SH-SY5Y (cell line): ENCODE data around the gene SIRPA.

ENCODE experiments used
- GATA2 ChIP-seq: IDR thresholded peaks from 2 replicates; pipeline ENCODE4 v1.6.1; 2011; ENCODE audit warnings: mild to moderate bottlenecking, low read depth, low read length
- GATA3 ChIP-seq: IDR thresholded peaks from 2 replicates; pipeline ENCODE4 v1.6.1; 2011; ENCODE audit warnings: low read depth, mild to moderate bottlenecking, low read length, moderate library complexity

GRCh38 chr20:1945134-1945618 lies 50.0 kb downstream of the SIRPA start:
- TF ChIP-seq GATA2, result no peak
- no peak for TF ChIP-seq GATA3
